NCI-H1694 treated with DMSO at 0.1 percent for 48 hours (cell line): Measurements from ENCODE around the gene FNDC3B.

ENCODE experiments used
- DNase-seq: peaks from one replicate; lab custom pipeline; 2025; lab: John Stamatoyannopoulos, UW

The FNDC3B gene

DNA sequence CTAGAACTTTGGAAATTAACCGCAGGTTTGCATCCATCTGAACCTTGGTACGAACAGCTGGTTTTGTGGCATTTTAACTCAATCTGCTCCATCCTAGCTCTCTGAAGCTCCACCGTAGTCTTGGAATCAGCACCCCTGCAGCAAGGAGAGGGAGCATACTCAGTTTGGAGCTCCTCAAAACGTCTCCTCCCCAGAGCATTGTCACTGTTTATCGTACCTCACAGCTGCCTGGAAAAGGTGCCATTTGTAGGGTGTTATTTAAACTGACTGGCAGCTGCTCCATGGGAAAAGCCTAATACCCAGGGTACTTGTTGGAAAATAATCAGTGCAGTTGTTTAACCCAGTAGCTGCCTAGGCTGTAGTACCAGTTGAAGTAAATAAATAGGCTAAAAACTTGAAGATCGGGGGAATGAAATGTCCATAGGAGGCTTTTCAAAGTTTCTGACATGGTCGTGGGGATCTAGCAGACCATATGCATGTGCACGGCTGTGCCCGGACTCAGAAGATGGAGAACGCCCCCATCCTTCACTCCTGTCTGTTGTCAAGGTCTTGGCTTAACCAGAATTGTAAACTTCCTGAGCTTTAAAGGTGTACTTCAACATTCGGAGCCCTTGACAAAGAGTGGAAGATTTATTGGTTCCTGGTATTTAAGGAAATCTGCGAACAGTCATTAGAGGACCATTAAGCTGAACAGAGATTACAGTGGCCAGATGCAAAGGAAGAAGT, 365.0 kb downstream of the FNDC3B start:
- no peak for DNase-seq

DNA sequence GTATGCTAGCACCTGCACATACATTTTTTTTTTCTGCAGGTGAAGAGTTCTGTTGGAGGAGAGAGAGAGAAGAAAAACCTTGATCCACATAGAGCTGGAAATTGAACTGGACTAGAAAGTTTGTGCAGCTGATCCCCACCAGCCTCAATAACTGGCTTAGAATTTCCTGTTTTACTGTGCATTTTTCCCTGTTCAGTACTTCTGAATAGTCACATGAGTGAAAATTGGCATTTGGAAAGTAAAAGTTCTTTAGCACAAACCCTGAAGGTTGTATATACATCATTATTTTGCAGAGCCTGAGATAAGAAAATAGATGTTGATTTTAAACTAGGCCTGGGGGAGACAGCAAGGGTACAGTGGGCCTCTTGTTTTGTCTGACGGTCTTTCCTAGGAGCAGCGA, 366.5 kb downstream of the FNDC3B start:
- DNase-seq, result no peak

DNA sequence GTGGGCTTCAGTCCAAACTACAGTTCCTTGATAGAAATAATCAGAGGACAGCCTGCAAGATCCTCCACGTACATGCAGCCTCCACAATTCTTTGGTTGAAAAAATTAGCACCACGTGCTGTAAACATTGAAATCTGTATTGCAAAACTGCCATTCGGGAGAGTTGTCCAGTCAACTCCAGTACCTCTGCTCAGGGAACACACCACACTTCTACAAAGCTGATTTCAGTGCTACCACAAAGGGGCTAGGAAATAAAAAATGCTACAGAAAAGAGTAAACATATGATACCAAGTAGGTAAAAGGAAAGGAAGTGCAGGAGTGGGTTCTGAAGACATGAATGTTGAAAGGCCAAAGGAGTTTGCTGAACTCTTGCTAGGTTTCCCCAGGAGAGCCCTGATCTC, 368.5 kb downstream of the FNDC3B start:
- no peak for DNase-seq

DNA sequence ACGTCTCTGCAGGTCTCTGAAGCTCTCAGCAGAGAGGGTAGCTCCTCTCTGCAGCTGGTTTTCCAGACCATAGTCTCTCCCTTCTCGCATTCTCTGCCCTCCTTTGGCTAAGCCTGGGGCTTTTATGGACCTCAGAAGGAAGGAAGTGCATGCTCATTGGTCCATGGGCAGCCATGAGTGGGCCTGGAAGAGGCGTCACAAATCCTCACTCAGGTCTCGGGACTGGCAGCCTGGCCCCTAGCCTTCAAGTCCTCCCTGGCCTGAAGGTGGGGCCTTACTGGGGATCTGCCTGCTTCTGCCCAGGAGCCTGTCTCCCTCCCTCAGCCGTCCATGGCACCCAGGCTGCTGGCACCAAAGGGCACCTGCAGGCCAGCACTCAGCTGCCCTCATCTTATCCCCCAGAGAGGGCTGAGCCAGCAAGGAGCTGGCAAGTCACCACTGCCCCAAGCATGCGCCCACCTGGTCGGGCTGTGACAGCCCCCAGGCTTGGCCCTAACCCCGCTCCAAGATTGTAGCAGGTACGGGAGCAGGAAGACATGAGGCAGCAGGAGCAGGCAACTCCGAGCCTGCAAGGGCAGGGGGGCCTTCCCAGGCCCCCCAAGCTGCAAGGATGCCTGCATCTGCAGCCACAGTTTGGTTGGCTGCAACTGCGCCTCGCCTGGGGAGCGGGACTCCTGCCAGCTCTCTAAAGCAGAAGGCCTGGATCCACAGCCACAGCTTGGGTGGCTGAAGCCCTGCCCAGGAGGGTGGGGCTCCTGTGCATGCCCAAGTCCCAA, 371.5 kb downstream of the FNDC3B start:
- no peak for DNase-seq

DNA sequence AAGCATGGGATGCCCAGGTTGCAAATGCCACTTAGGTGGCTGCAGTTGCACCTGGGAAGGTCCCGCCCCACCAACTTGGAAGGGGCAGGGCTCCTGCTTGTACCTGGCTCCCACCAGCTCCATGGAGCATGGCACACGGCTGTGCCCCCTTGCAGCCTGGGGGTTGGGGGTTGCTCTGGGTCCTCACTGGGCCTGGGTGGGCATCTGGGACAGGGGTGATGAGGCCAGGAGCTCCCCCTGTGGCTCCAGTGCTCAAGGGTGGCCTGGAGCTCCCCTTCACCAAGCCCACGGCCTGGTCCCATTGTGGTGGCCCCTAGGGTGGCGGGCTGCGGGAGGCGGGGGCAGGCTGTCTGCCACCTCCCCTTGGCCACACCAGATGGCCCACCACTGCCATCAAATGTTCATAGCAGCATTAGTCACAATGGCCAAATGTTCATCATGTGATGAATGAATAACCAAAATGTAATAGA, 372.1 kb downstream of the FNDC3B start:
- DNase-seq, result no peak

DNA sequence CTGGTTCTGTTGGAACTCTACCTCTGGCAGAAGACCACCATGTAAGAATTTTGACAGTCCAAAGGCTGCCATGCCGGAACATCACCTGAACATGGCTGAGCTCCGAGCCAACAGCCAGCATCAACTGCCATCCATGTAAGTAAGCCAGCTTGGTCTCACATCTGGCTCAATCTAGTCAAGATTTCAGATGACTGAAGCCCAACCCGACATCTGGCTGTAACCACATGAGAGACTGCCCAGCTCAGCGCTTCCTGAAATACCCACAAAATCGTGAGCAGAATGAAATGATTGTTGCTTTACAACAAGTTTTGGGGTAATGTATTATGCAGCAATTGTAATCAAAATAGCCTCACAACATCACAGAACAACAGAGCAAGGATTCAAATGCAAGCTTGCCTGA, 375.9 kb downstream of the FNDC3B start:
- no peak for DNase-seq

DNA sequence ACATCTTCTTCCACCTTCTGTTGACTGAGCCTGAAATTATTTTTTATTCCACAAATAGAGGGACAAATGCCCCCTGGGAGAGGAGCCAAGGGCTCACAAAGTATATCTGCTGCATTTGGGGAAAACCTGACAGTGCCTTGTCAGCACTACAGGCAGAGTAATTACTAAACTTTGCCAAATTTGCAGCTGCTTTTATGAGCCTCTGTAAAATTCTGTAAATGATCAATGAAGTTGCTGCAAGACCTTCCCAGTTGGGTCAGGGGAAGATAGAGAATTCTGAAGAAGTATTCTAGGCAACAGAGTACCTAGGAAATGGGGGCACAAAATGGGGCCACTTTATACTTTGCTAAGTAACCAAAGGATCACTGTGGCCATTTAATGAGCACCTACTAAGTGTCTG, 398.3 kb downstream of the FNDC3B start:
- DNase-seq, result no peak

DNA sequence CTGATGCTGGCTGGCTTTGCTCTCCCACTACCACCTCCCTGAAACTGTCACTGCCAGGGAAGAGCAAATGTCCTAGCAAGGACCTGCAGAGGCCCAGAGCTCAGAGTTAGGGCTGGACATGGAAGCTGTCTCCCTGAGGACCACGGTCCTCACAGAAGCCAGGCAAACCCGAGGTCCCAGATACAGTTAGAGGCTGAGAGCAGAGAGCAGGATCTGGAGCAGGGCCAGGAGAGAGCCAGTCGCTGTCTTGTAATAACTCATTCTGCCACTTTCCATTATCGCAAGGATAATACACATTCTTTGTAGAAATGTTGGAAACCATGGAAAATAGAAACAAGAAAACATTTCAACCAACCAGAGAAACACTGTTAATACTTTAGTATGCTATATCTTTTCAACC, 398.8 kb downstream of the FNDC3B start:
- no peak for DNase-seq

DNA sequence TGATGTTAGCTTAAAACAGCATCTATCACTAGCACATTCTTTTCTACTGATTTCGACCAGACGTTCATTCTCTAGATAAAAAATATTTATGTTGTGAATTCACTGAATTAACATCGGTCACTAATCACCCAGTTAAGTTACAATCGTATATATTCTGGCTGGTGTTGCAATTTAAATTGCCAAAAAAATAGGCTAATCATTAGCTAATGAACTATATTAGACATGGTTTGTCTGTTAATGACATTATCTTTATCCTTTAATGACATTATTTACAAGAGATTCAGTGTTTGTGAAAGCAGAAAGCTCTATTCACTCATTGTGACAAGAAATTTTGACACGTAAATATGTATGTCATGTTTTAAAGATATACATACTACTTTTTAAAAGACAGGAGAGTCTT, 402.2 kb downstream of the FNDC3B start:
- no peak for DNase-seq

DNA sequence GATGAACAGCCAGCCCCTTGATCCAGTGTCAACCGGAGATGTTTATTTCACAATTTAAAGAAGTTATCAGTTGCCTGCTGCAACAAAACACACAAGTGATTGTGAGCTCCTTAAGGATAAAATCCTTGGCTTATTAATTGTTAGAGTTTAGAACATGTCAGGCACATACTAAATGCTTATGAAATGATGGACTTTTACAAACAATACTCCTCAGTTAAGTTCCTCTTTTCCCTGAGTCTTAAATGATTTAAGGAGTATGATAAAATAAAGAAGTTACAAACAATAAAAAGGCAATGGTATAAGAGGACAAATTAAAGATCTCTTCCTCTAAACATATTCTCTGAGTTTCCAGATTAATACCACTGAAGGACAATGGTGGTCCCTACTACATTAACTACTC, 403.2 kb downstream of the FNDC3B start:
- no peak for DNase-seq

DNA sequence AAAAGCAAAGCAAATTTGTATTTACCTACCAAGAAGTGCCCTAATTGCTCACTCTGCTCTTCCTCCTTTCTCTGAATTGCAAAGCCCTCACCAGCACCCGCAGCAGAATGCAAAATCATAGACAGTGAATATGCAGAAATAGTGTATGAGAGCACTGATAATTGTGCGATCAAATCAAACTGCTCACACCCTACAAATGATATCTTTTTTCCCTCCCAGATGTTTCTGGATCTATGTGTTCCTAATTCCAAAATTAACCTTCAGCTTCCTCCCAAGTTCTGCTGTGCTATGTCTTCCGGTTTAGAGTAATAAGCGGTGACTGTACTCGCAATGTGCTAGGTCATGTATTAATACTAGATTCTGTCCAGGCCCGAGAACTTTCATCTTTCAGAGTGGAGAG, 405.4 kb downstream of the FNDC3B start:
- no peak for DNase-seq

DNA sequence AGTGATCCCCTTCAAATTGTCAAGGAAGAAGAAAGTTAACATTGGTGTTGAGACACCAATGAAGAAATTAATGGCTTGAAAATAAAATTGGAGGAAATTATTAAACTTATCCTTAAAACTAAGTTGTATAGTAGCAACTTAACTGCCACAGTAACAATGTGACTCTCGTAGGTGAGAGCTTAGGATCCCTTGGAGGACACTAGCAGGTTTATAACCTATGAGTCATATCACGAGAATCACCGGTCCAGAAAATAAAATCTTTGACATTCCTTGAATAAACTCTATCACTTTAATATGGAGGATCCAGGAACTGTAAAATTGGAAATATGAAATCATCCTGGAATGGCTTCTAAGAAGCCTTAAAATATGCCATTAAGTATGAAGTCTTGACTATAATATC, 406.8 kb downstream of the FNDC3B start:
- no peak for DNase-seq

DNA sequence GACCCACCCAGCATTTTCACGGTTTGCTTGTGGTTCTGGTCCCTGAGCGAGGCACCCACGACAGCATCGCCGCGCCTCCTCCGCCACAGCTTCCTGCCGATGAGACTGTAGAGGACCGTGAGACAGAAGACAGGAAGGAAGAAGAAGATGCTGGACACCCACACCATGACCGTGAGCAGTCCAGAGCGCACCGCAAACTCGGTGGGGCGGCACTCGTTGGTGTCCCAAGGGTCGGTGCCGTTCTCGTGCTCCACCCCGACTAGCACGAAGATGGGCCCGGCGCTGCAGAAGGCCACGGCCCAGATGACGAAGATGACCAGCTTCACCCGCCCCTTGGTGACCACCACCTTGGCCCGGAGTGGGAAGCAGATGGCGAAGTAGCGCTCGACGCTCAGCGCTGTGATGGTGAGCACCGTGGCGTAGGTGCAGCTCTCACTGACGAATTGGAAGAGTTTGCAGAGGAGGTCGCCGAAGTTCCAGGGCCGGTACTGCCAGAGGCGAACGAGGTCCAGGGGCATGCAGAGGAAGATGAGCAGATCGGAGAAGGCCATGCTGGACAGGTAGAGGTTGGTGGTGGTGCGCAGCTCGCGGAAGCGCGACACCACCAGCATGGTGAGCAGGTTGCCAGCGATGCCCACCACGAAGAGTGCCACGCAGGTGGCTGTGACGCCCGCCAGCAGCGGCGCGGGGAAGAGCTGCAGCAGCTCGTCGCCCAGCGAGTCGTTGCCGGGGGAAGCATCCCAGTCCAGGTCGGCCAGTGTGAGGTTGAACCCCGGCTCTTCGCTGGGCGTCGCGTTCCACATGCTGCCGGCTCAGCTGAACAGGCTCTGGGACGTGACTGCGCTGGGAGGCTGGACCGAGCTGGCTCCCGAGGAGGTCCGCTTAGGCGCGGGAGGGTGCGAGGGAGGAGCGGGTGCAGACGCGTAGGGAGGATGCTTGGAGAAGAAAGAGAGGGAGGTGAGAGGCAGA, 408.5 kb downstream of the FNDC3B start, which contains the start of gene GHSR:
Gene GHSR (minus strand): TSS at position 846 of the 969 bp plus-strand sequence. CDS start 43 bp downstream, at position 803.
- no peak for DNase-seq

DNA sequence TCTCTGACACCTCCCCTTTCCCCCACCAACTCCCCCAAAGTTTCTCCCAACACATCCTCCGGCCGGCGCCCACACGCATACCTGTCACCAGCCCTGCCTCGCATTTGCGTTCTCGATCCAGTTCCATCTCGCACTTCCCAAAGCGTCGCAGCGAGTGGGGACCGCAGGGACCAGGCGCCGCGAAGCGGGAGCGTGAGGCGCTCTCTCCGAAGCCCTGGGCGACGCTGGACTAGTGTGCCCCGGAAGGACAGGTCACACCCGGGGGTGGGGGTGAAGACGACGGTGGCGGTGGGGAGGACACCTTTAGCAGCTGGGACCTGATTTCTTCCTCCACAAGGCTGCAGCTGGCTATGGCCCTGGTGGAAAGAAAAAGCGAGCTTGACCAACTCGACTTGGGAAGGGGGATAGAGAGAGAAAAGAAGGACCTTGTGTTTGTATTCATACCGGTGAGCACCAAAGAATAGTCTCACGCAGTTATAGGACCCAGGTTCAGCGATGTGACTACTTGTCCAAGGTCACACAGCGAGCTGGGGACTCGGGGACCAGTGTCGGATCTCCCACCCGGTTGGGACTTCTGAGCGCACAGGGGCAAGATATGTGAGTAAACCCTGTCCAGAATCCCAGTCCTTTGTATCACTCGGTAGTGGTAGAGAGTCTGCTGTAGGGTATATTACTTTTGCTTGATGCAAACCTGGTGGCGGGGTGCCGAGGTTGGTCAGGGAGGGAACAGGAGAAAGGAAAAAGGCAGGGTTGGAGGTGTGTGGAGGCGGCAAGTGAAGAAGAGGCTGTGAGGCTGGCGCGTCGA, 409.5 kb downstream of the FNDC3B start:
- DNase-seq, result no peak

DNA sequence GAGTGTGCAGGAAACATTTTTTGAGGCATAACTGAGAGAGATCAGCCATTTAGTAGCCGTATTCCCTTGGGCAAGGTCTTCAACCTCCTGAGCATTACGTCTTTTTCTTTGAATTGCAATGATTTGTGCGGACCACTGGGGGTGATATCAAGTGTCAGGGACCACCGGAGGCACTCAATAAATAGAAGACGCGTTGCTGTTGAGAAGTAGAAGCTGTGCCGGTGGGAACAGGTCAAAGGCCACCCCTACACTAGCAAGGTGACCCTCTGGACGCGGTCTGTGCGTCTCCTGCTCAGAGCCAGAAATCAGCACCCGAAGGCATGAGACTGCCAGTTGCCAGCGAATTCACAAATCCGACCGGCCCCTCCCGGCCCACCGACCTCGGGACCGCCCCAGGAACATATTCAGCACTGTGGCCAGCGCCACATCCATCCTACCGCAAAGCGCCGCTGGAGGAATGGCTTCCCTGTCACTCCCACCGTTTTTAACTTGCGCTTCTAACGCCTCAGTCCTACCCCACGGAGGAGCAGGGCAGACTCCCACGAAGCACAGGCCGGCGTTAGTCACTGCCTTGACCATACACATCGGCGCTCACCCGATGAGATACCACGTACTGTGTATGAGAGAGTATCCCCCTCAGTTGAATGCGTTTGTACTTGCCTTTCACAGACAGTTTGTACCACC, 410.2 kb downstream of the FNDC3B start:
- no peak for DNase-seq
